Right ventricle myocardium inferior (tissue), 1 donor: ENCODE data around the gene SLIT3. TPM values are rescaled to one million over a fixed set of nuclear protein-coding genes. Genes with fewer than 3 reads are reported as not detected.

Experiments used
- ATAC-seq: fragments of 200-7000 bp; cut with Tn5 transposase; one replicate; pipeline ENCODE4 v1.9.1; 2020; ENCODE audit warnings: mild to moderate bottlenecking, moderate library complexity
- DNase-seq: peaks from one replicate; pipeline ENCODE4 v3.0.0; 2021; ENCODE audit errors: missing footprints
- intact Hi-C: fragments of 100-400 bp; cut with DNase I; formaldehyde crosslinking; loops from one replicate; pipeline ENCODE4 v1.11.0; 2022
- total RNA-seq: library from RNA; stranded (reverse); fragmentation: NEBNext Ultra II Directional; extraction: Animal tissue kit (Norgen Biotek cat#: 25700); gene quantifications from one replicate; pipeline ENCODE4 v1.2.1, GENCODE V29; 2021
- donor health status: DM: no; HTN: yes; CAD: no; lungs with severe emphysema.

SLIT3 gene
- total RNA-seq, 1 donor from 2014 or later: 12.4 TPM

GRCh38 chr5:168883991-168884390, 416.9 kb downstream of the SLIT3 start:
- intact Hi-C loops: loop anchor here (10.0 kb wide), 1 partner anchor 139 kb away; no protein-coding TSS in a partner anchor
- ATAC-seq (no peak), DNase-seq (no peak)

- no peak for DNase-seq
- intact Hi-C loops: loop anchor here (10.0 kb wide), 1 partner anchor 139 kb away; no protein-coding TSS in a partner anchor
- no peak for ATAC-seq
These were observed 417.6 kb downstream of the SLIT3 start for GRCh38 chr5:168883281-168883741.

GRCh38 chr5:168882283-168882682, 418.7 kb downstream of the SLIT3 start:
- intact Hi-C loops: loop anchor here (10.0 kb wide), 1 partner anchor 137 kb away; no protein-coding TSS in a partner anchor
- ATAC-seq (no peak), DNase-seq (no peak)

DNA sequence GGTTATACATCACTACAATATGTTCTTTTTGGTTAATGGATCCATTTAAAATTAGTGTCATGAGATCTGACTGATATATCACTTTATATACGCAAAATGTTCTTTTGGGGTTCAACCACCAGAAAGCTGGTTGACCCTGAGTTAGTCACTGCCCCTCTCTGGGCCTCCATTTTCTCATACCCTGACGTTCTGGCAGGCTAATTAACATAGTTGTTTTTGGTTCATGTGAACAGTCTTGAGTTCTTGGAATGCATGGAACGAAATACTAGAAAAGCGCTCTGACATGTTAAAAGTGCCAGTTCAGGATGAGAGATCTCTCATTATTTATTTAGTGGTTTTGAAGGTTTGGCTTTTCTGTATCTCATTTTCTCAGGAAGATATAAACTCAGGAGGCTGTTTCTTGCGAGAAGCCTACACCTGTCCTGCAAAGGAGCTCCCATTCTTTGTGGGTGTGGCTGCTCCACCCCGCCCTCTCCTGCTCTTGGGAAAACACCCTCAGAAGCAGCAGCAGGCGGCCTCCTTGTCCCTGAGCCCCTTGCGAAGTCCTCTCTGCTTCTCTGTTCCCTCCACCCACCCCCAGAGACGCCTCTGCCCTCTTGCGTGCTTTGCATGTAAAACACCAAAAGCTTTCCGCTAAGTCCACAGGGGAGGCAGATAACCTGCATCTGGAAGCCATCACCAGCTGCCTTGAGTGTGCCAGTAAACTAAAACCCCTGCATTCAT, 419.4 kb downstream of the SLIT3 start:
- ATAC-seq: no peak
- DNase-seq: no peak
- intact Hi-C loops: loop anchor here (10.0 kb wide), 1 partner anchor 137 kb away; no protein-coding TSS in a partner anchor

GRCh38 chr5:168879929-168880328, 421.0 kb downstream of the SLIT3 start:
- ATAC-seq (peak; percentile 62), DNase-seq (no peak)
- intact Hi-C loops: loop anchor here (10.0 kb wide), 2 partner anchors 135 to 175 kb away; no protein-coding TSS in a partner anchor

DNA sequence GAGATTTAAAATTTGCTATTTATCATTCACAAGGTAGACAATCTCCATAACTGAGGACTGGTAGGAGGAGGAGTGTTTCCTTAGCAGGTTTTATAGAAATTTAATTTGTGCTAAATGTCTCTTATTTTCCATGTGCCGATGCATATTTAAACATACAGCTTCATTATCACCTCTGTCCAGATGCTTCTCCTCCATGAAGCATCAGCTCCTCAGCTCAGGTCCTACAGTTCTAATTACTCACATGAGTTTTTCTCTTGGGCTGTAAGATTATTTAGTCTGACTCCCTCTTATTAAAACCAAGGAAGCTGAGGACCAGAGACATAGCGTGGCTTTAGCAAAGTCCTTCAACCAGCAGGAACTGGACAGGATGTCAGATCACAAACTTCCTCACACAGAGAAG, 421.6 kb downstream of the SLIT3 start:
- no peak for DNase-seq
- intact Hi-C loops: loop anchor here (10.0 kb wide), 1 partner anchor 175 kb away; no protein-coding TSS in a partner anchor
- ATAC-seq: no peak

DNA sequence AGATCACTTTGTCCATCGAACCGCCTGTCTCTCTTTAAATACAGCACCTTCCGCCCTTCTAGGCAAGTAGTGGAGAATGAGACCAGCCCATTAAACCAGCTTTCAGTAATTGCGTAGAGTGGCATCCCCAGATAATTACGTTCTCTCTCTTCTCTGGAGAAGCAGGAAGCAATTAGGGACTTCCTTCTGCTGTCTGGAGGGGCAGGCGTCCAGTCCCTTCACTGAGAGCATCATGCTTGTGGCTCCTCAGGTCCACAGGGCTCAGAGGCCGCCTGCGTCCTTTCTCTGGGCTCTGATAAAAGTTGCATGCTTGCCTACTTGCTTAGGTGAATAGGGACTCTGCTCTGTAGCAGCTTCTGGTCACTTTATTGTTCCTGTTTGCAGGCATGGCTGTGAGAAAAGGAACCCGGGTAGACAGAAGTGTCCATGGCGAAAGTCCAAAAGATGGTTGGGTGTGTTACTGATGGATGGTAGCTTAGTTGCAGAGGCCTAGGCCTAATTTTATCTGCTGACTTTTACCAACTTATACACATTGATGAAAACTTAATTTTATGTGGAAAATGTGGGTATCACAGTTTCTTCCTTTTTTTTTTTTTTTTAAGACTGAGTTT, 422.7 kb downstream of the SLIT3 start:
- ATAC-seq: no peak
- DNase-seq: no peak
- intact Hi-C loops: loop anchor here (10.0 kb wide), 1 partner anchor 173 kb away; no protein-coding TSS in a partner anchor

DNA sequence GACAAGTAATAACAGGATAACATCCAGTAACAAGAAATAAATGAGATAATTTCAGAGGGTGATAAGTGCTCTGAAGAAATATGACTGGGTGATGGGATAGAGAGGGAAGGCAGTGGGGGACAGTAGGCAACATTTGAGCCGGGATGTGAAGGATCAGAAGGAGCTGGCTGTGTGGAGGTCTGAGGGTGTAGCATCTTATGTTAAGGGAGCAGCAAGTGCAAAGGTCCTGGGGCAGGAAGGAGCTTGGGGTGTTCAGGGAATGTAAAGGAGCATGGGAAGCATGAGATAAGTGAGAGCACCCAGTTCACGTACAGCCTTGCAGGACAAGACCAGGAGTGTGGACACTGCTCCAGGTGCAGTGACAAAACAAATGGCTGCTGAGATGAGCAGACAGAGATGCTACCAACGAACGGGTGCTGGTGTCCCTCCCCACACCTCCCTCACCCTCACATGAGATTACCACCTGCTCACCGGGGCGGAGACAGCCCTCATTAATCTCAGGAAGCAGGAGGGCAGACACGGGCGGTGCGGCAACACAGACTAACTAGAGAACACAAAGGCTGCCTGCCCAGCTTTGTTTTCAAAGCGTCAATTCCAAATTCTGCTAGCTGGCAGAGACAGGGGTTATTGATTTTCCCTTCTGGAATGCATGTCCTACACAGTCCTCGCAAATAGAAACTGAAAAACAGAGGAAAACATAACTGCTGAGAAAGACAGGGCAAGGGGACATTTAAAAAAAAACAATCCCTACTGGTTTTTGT, 423.6 kb downstream of the SLIT3 start:
- intact Hi-C loops: loop anchor here (10.0 kb wide), 1 partner anchor 173 kb away; no protein-coding TSS in a partner anchor
- DNase-seq (no peak), ATAC-seq (no peak)

GRCh38 chr5:168876419-168876818, 424.5 kb downstream of the SLIT3 start:
- DNase-seq (no peak), ATAC-seq (no peak)
- intact Hi-C loops: loop anchor here (10.0 kb wide), 1 partner anchor 172 kb away; no protein-coding TSS in a partner anchor

DNA sequence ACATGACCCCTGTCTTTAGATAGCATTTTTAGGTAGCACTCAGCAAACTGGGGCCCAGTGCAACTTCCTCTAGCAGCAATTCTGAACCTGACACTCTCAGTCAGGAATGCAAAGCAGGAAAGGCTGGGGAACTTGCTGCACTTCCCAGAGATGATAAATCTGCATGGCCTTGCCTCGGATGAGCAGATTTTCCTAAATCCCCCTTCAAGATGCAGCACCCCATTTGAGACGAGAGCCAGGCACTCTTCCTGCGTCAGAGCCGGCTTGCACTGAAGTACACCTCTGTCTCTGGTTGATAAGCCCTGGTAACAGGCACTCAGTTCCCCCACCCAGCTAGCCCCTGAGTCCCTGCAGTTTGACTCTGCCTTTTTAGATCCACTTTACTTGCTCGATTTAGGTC, 425.1 kb downstream of the SLIT3 start:
- intact Hi-C loops: loop anchor here (10.0 kb wide), 1 partner anchor 171 kb away; no protein-coding TSS in a partner anchor
- ATAC-seq: no peak
- no peak for DNase-seq

- intact Hi-C loops: loop anchor here (10.0 kb wide), 1 partner anchor 170 kb away; no protein-coding TSS in a partner anchor
- ATAC-seq (peak; percentile 33), DNase-seq (no peak)
These were observed 426.1 kb downstream of the SLIT3 start for GRCh38 chr5:168874713-168875380.

- ATAC-seq (no peak), DNase-seq (no peak)
- intact Hi-C loops: loop anchor here (10.0 kb wide), 1 partner anchor 167 kb away; no protein-coding TSS in a partner anchor
These were observed 428.7 kb downstream of the SLIT3 start for GRCh38 chr5:168872246-168872645.

DNA sequence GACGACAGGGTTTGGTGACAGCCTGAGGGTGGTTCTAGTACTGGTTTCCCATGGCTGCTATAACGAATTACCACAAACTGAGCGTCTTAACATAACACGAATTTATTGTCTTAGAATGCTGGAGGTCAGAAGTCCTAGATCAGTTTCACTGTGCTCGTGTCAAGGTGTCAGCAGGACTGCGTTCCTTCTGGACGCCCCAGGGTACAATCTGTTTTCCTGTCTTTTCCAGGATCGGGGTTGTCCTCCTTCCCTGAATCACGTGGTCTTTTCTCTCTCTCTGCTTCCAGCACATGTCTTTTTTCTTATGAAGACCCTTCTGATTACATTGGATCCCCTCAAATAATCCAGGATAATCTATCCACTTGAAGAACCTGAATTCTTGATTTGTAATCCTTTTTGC, 430.0 kb downstream of the SLIT3 start:
- ATAC-seq: no peak
- DNase-seq: no peak
- intact Hi-C loops: loop anchor here (10.0 kb wide), 1 partner anchor 166 kb away; no protein-coding TSS in a partner anchor

DNA sequence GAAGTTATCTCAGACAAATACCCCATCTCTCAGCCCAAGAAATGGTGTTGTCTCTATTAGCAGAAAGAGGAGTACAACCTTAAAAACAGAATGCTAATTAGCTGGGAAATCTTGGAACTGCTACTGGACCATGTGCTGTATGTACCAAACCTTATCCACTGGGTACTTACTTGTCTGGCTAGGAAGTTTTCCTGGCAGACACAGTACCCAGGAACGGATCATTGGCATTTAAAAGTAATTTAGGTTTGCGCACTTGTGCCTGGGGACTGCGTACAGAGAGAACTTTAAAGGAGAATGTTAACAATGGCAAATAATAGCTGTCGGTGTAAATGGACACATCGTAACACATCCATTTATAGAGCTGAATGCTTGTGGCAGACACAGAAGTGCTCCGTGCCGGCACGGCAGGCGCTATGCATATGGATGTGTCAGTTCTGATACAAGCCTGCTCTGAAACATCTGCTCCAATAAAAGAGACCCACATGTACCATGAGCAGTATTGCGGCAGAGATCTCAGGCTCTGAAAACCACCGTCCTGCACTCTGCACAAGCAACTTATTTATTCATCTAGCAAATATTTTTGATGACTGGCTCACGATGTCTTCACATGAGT, 431.2 kb downstream of the SLIT3 start:
- peak; percentile 89 for ATAC-seq
- intact Hi-C loops: loop anchor here (10.0 kb wide), 1 partner anchor 165 kb away; no protein-coding TSS in a partner anchor
- DNase-seq: no peak

DNA sequence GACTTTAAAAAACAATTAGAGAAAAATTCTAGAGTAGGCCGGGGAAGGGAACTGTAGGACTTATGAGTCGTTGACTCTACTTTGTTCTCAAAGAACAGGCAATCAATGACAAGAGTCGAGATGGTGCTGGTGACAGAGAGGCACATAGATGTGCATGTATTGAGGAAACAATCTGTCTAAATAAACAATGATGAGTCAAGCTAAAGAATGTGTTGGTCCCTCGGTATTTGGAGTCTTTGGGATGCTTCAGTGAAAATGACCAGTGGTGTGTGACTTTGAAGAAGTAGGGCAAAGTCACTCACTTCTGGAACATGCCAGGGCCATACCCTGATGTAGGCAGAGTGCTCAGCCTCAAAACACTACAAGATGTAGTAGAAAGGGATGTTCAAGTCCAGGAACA, 433.7 kb downstream of the SLIT3 start:
- no peak for DNase-seq
- ATAC-seq: no peak

DNA sequence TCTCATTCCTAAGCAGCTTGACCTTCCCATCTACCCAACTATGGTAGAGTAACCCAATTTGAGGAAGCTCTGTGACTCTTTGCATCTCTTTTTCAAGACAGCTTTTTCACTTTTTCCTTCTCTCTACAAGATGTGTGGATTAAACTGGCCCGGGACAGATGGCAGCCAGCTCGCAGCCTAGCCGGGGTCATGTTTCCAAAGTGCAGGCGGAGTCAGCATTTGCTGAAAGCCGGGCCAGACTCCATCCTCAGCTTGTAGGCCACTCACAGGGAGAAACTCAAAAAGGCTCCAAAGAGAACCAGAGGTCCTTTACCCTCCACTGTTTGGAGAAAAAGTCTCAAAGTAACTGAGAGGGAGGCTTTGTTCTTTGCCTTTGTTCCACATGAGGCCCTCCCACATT, 435.0 kb downstream of the SLIT3 start:
- ATAC-seq (no peak), DNase-seq (no peak)
- intact Hi-C loops: no loop called here

More for the DNA sequence above, 433.7 kb downstream of the SLIT3 start:
- intact Hi-C loops: no loop called here

DNA sequence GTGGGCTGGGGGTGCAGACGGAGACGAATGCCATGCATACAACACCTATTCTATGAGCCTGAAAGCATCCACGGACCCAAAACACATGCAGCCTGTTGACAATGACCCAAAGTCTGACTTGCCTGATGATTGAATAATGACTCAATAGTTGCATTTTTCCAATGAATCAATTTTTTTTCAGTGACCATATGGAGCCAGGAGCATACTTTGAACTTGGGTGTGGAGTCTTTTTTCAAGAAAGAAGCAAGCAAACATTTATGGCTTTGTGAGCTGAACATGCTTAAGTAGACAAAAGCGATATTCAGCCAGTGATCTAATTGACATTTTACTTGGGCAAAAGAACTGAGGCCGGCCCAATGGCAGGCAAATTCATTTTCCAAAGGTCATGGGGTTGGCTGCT, 437.9 kb downstream of the SLIT3 start:
- no peak for DNase-seq
- ATAC-seq: no peak

DNA sequence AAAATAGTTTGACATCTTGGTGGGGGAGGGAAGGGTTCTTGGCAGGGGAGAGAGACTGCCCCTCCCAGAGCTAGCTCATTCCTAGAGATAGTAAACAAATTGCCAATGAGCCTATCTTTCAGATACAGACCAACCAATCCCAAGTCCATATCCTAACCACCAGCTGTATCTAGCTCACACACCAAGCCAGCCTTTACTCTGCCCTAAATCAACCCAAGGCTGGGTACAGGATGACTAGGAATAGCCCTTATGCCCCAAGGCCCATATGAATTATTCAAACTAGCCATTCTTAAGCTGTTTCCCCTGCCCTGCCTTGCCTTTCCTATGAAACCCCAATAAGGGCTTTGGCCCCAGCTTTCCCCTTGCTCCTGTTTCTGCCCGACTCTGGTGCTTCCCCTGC, 440.4 kb downstream of the SLIT3 start:
- intact Hi-C loops: no loop called here
- ATAC-seq: no peak
- DNase-seq: no peak

More for the DNA sequence above, 437.9 kb downstream of the SLIT3 start:
- intact Hi-C loops: no loop called here
